Stimulated activated CD8-positive, alpha-beta memory T cell treated with anti-CD3 and anti-CD28 coated beads, Interleukin-2, amount 100 ng/mL, for 48 hours (primary cell): ENCODE data around the gene DNA2.
"Not testable (repeated sequence)": the region's sequence is repeated elsewhere in the genome, so short reads cannot be mapped to it uniquely, and the experiment has no call there.

ENCODE experiments used
- DNase-seq, 2 donors: peaks; one replicate each; pipeline ENCODE4 v3.0.0-alpha.2; 2020; ENCODE audit warnings: low read depth in 2 of 2

DNA2 gene

DNA sequence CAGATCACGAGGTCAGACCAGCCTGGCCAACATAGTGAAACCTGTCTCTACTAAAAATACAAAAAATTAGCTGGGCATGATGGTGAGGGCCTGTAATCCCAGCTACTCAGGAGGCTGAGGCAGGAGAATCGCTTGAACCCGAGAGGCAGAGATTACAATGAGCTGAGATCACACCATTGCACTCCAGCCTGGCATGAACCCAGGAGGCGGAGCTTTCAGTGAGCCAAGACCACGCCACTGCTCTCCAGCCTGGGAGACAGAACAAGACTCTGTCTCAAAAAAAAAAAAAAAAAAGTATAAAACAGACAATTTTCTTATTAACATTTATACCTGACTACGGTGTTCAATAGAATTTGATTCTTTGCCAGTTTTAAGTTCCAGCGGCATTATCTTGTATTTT lies 22.1 kb downstream of the DNA2 start:
- not testable (repeated sequence) for DNase-seq

GRCh38 chr10:68446179-68446578 lies 25.6 kb downstream of the DNA2 start:
- DNase-seq, result no peak

DNA sequence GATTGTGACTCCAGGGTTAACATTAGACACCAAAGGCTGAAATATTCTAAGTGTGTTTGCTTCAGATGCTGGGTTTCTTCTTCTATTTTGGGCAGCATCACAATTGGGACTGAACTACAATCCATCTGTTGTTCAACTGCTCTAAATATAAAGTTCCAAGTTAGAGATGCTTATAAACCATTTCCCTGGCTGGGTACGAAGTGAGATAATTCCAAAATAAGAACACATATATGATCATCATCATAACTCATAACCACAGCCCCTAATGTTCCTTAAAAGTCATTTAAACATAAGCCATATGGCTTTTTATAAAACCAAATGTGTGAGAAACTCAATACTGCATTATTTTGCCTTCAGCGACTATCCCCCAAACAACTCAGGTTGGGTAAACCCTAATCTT lies 28.8 kb downstream of the DNA2 start:
- DNase-seq, result no peak

GRCh38 chr10:68440898-68441297 lies 30.9 kb downstream of the DNA2 start:
- no peak for DNase-seq

GRCh38 chr10:68435803-68436202 lies 36.0 kb downstream of the DNA2 start:
- no peak for DNase-seq

DNA sequence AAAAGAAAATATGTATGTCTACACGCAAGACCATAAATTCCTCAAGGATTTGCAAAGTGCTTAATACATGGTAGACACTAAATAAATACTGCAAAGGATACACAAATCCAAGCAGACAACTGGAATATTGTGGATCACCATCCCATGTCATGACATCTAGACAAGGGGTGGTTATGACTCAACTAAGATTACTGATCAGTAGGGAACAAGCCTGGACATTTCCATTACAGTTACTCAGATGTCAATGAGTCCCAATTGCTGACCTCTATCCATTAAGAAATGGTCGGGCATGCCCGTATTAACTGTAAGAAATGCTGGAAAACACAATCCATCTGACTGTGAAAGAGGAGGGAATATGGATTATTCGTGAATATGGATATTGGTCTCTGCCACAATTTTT lies 37.1 kb downstream of the DNA2 start:
- no peak for DNase-seq

DNA sequence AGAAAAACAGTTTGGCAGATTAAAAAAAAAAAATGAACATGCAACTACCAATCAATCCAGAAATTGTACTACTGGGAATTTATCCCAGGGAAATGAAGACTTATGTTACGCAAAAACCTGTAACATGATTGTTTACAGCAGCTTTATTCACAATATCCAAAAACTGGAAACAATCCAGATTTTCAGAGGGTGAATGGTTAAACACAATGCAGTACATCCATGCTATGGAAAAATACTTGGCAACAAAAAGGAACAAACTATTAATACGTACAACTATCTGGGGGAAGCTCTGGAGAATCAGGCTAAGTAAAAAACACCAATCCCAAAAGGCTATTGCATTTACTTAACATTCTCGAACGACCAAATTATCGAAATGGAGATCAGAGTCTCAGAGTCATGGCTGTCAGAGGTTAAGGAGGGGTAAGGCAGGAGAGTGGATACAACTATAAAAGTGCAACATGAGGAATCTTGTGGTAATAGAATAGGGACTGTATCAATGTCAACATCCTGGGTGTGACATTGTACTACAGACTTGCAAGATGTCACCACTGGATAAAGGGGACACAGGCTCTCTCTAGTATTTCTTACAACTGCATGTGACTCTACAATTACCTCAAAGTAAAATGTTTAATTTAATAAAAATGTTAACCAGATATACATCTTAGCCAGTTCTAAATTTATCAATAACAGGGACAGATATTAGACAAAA lies 43.2 kb downstream of the DNA2 start:
- no peak for DNase-seq

GRCh38 chr10:68424454-68425014 lies 47.2 kb downstream of the DNA2 start:
- DNase-seq, result no peak

- DNase-seq, result peak; percentile 22 to 23
Measured at GRCh38 chr10:68423522-68423921, 48.3 kb downstream of the DNA2 start.

- no peak for DNase-seq
Measured at GRCh38 chr10:68419376-68419775, 52.4 kb downstream of the DNA2 start.

DNA sequence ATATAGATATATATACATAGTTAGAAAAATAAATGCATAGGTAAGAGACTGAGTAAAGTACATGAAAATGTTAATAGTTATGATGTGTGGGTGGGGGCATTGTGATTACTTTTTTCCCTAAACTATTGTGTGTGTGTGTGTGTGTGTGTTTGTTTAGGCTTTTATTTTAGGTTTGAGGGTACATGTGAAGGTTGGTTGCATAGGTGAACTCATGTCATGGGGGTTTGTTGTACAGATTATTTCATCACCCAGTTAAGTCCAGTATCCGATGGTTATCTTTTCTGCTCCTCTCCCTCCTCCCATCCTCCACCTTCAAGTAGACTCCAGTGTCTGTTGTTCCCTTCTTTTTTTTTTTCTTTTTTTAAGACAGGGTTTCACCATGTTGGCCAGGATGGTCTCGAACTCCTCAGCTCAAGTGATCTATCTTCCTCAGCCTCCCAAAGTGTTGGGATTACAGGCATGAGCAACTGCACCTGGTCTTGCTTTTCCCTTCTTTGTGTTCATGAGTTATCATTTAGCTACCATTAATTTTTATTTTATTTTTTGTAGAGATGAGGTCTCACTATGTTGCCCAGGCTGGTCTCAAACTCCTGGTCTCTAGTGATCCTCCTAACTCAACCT lies 62.8 kb downstream of the DNA2 start:
- DNase-seq, result no peak

- DNase-seq, result peak; percentile 60 to 76
Measured at GRCh38 chr10:68406815-68407548, 64.8 kb downstream of the DNA2 start, which contains the start of gene RUFY2. TSS of gene RUFY2 (minus strand) at chr10:68407277. CDS start at chr10:68407189, 88 bp downstream.

GRCh38 chr10:68406111-68406814 lies 65.5 kb downstream of the DNA2 start:
- peak; percentile 37 to 45 for DNase-seq

DNA sequence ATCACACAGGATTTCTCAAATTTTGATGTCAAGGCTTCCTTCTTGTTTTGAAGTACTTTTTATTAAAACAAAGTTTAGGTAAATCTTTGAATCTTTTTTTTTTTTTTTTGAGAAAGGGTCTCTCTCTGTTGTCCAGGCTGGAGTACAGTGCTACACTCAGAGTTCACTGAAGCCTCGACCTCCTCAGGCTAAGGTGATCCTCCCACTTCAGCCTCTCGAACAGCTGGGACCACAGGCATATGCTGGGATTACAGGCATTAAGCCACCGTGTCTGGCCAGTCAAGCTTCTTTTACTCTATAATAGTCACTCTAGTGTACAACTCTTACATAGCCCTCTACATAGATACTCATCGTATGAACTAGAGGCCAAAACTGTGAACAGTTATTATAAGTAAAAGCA lies 68.1 kb downstream of the DNA2 start:
- DNase-seq, result no peak

DNA sequence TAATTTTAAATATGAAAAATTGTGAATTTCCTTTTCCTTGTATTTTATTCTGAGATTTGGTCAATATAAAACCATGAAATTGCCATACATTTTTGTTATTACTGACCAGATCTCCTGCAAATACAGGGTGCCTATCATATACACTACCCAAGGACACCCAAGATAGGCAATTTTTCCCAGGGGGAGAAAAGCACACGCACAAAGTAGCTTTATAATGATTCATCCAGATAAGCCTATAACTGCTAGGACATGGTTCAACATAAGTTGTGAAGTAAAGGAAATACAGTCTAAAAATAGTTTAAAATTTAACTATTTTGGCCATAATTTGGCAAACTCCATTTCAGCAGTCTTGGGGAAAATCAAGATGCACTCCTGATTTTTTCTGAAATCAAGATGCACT lies 69.5 kb downstream of the DNA2 start:
- DNase-seq, result no peak

- no peak for DNase-seq
Measured at GRCh38 chr10:68397005-68397404, 74.8 kb downstream of the DNA2 start.

DNA sequence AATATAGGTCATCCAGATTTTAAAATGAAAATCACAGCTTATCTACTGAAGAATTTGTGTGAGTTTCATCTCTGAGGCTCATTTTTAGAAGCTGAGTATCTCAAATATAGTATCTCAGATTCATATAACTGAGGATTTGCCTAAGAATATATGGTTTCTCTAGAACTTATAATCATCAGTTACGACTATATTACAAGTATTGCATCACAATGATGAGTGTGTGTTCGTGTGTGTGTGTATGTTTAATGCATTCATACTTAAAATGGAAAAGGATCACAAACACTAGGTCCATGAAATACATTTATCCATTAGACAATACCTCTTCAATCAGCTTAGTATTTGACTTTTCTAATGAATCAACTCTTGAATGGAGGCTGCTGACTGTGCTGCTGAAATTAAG lies 86.0 kb downstream of the DNA2 start:
- no peak for DNase-seq

- no peak for DNase-seq
Measured at GRCh38 chr10:68371604-68372003, 100.2 kb downstream of the DNA2 start.

- DNase-seq, result no peak
Measured at GRCh38 chr10:68367121-68367520, 104.7 kb downstream of the DNA2 start.

DNA sequence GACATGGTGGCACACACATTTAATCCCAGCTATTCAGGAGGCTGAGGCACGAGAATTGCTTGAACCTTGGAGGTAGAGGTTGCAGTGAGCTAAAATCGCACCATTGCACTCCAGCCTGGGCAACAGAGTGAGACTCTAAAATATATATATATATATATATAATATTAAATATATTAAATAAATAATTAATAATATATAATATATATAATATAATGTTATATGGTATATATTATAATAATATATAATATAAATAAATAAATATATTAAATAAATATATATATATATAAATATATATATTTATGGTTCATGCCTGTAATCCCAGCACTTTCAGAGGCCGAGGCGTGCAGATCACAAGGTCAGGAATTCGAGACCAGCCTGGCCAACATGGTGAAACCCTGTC lies 105.2 kb downstream of the DNA2 start:
- no peak for DNase-seq

DNA sequence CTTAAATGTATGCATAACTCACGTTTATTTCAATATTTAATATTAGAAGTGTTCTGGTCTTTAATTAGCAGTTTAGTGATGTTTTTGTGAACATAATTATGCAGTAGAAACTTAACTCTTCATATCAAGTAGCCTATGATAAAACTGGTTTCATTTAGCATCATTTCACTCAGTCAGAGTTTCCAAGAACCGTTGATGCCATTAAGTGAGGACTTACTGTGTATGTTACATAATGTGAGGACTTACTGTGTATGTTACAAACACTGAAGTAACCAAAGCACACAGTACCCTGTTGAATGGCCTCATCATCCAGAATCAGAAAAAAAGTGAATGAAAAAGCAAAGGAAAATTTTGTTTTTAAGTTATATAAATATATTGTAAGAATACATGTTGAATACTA lies 106.2 kb downstream of the DNA2 start:
- DNase-seq, result no peak
